Measurements from ENCODE around the gene MEA1. TPM values are rescaled to one million over a fixed set of nuclear protein-coding genes. Genes with fewer than 3 reads are reported as not detected.

MEA1 gene
- total RNA-seq, 5 donors from 2014 or later (not counting 1 experiment from before 2014, with no cell fraction given) = 20.5 to 38.7 (median 34.0) TPM

DNA sequence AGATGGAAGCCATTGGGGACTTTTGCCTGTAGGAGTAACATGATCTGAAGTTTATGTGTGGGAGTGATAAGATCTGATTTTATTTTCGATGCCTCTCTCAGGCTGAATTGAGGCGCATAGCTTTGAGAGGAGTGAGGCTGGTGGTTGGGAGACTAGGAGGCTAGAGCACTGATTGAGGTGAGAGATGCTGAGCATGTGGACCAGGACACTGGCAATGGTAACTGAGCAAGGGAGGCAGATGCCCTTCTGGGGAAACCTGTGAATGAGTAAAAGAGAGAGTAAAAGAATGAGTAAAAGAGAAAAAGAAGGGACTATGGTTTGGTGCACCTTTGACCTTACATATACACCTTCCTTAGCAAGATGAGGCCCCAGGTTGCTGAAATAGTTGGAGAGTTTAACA, 10.7 kb upstream of the MEA1 start:
- Mint-ChIP-seq H3K4me1 (peaks cover 16 to 30% (median 29%) of the 10 kb centered on the region in 3 donors), H3K36me3 (peaks cover 32% of the 10 kb centered on the region), H3K9me3 (no peaks in the 10 kb centered on the region), H3K27ac (peak overlapping the region; percentile 46 to 67), H3K27me3 (no peaks in the 10 kb centered on the region), H3K4me3 (peak overlapping the region in 2 of 3 donors; percentile 21 to 32)
- ATAC-seq (replicated peaks in 1 of 4) = no peak
- no peak overlapping the region for H3K4me3 ChIP-seq (ENCODE audit: control insufficient read depth in 1 of 2, extremely low read depth in 1 of 2, low read length in 1 of 2)
- DNase-seq = no peak
- H3K36me3 ChIP-seq (ENCODE audit: control insufficient read depth in 2 of 2, extremely low read depth in 1 of 2, insufficient read depth in 1 of 2, low read length in 1 of 2) = peaks cover 13 to 62% of the 10 kb centered on the region in 2 donors
- H3K9me3 ChIP-seq = no peaks in the 10 kb centered on the region
- ChIA-PET POLR2A (no interaction called here), CTCF (interaction anchor here in 1 of 2 donors (1.4 kb wide), 1 partner anchor 10 kb away, joined by 6 read pairs; the partner anchor contains the start of gene KLHDC3)
- peaks cover 3 to 33% of the 10 kb centered on the region in 2 experiments for H3K4me1 ChIP-seq (ENCODE audit: control insufficient read depth in 1 of 2, extremely low read depth in 1 of 2, insufficient read depth in 2 of 2, low read length in 2 of 2)
- no peak overlapping the region for H3K27ac ChIP-seq (ENCODE audit: low read length)
- H3K27me3 ChIP-seq (replicated peaks in 1 of 2; ENCODE audit: control insufficient read depth in 2 of 2, extremely low read depth in 1 of 2, insufficient read depth in 2 of 2, low read length in 1 of 2) = no peaks in the 10 kb centered on the region
- 61% methylated on average over 2 of the region's 2 CpGs for WGBS (ENCODE audit: insufficient coverage)

DNA sequence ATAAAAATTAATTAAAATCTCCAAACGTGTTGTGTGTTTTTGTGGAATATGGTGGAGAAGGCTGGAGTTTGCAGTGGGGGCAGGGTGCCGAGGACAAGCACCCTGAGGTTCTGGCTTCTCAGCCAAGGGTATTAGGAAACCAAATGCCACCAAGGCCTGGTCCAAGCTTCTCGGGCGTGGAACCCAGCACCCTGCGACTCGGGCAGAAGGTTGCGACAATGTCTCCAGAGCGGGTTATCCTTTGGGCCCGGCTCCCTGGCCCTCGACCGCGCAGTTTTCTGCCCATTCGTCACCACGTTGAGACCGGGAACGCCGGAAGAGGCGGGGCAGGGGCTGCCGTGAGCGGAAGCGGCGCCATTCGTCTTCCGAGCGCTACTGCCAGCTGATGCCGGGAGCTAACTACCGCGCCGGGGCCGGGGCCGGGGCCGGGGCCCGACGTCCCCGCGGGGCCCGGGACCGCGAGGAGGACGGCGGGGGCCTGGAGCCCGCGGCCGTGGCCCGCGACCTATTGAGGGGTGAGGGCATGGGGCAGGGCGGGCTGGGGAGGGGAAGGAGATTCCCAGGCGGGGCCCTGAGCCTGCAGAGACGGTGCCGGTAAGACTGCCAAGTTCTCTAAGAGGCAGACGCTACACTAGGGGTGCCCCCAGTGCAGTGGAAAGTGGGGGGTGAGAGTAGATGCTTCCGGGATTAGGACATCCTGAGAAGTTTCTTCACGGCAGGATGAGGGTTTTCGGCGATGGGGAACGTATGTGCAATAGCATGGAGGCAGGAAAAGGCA, 7.7 kb upstream of the MEA1 start, which contains the start of gene RRP36:
RRP36 (plus strand) TSS at position 354 of the 778 bp plus-strand sequence; CDS start at position 386, 32 bp downstream.
- POLR2A ChIA-PET = interaction anchor here (0.6 to 0.7 kb wide), 5 partner anchors 54 to 1106 kb away, joined by 4 to 8 read pairs (median 5); partner anchors contain the start of gene TMEM63B (in 1 of the 2)

GRCh38 chr6:43020847-43021246, 7.1 kb upstream of the MEA1 start:
- Mint-ChIP-seq H3K36me3 (peaks cover 33% of the 10 kb centered on the region), H3K4me3 (peak overlapping the region; percentile 86 to 96 (median 93)), H3K4me1 (peaks cover 34 to 50% (median 46%) of the 10 kb centered on the region in 3 donors), H3K27me3 (no peaks in the 10 kb centered on the region), H3K9me3 (no peaks in the 10 kb centered on the region), H3K27ac (peak overlapping the region; percentile 80 to 90)
- Histone ChIP-seq H3K4me1 (ENCODE audit: control insufficient read depth in 1 of 2, extremely low read depth in 1 of 2, insufficient read depth in 2 of 2, low read length in 2 of 2) (peaks cover 3 to 47% of the 10 kb centered on the region in 2 experiments), H3K36me3 (ENCODE audit: control insufficient read depth in 2 of 2, extremely low read depth in 1 of 2, insufficient read depth in 1 of 2, low read length in 1 of 2) (peaks cover 13 to 50% of the 10 kb centered on the region in 2 donors), H3K9me3 (no peaks in the 10 kb centered on the region), H3K27me3 (replicated peaks in 1 of 2; ENCODE audit: control insufficient read depth in 2 of 2, extremely low read depth in 1 of 2, insufficient read depth in 2 of 2, low read length in 1 of 2) (no peaks in the 10 kb centered on the region), H3K27ac (ENCODE audit: low read length) (peak overlapping the region; percentile 40), H3K4me3 (ENCODE audit: control insufficient read depth in 1 of 2, extremely low read depth in 1 of 2, low read length in 1 of 2) (peak overlapping the region; percentile 94 to 95)
- peak in 1 of 4 experiments; percentile 3 for ATAC-seq (replicated peaks in 1 of 4)
- WGBS (ENCODE audit: insufficient coverage) = no CpG with 5 or more reads among the region's 5 CpGs
- ChIA-PET CTCF (interaction anchor here in 1 of 2 donors (0.6 to 1.6 kb wide), 4 partner anchors 33 to 584 kb away, joined by 3 to 11 read pairs (median 3); partner anchors contain the start of genes CNPY3, CUL7 and PEX6), POLR2A (interaction anchor here (0.6 kb wide), 4 partner anchors 91 to 1107 kb away, joined by 4 to 8 read pairs (median 4); partner anchors contain the start of genes CNPY3 (in 1 of the 2) and TMEM63B (in 1 of the 2))
- no peak for DNase-seq

More for the DNA sequence above, 7.7 kb upstream of the MEA1 start, which contains the start of gene RRP36:
- no peaks in the 10 kb centered on the region for H3K9me3 ChIP-seq
- WGBS (ENCODE audit: insufficient coverage) = under 1% methylated on average over 53 of the region's 56 CpGs
- H3K27ac ChIP-seq (ENCODE audit: low read length) = peak within 1 kb of the TSS; percentile 54
- H3K27me3 ChIP-seq (replicated peaks in 1 of 2; ENCODE audit: control insufficient read depth in 2 of 2, extremely low read depth in 1 of 2, insufficient read depth in 2 of 2, low read length in 1 of 2) = no peaks in the 10 kb centered on the region
- CTCF ChIA-PET = interaction anchor here in 1 of 2 donors (0.6 to 1.6 kb wide), 4 partner anchors 32 to 585 kb away, joined by 3 to 11 read pairs (median 4); partner anchors contain the start of genes CNPY3 and CUL7
- Mint-ChIP-seq H3K9me3 (no peaks in the 10 kb centered on the region), H3K27me3 (no peaks in the 10 kb centered on the region), H3K4me1 (peaks cover 28 to 44% (median 40%) of the 10 kb centered on the region in 3 donors), H3K36me3 (peaks cover 36% of the 10 kb centered on the region), H3K27ac (peak within 1 kb of the TSS; percentile 84 to 92), H3K4me3 (peak within 1 kb of the TSS; percentile 93 to 98 (median 96))
- DNase-seq (peak; percentile 12 to 78 (median 56)), ATAC-seq (replicated peaks in 1 of 4) (peak; percentile 89 to 92 (median 90))
- H3K4me3 ChIP-seq (ENCODE audit: control insufficient read depth in 1 of 2, extremely low read depth in 1 of 2, low read length in 1 of 2) = peak within 1 kb of the TSS; percentile 94 to 95
- H3K36me3 ChIP-seq (ENCODE audit: control insufficient read depth in 2 of 2, extremely low read depth in 1 of 2, insufficient read depth in 1 of 2, low read length in 1 of 2) = peaks cover 17 to 56% of the 10 kb centered on the region in 2 donors
- H3K4me1 ChIP-seq (ENCODE audit: control insufficient read depth in 1 of 2, extremely low read depth in 1 of 2, insufficient read depth in 2 of 2, low read length in 2 of 2) = peaks cover 3 to 42% of the 10 kb centered on the region in 2 experiments

GRCh38 chr6:43020052-43020705, 6.4 kb upstream of the MEA1 start:
- ATAC-seq (replicated peaks in 1 of 4) (no peak), DNase-seq (no peak)
- Mint-ChIP-seq H3K4me3 (peak overlapping the region; percentile 46 to 93 (median 57)), H3K4me1 (peaks cover 35 to 55% (median 51%) of the 10 kb centered on the region in 3 donors), H3K36me3 (peaks cover 31% of the 10 kb centered on the region), H3K27me3 (no peaks in the 10 kb centered on the region), H3K9me3 (no peaks in the 10 kb centered on the region), H3K27ac (peak overlapping the region in 1 of 2 donors; percentile 74)
- H3K4me3 ChIP-seq (ENCODE audit: control insufficient read depth in 1 of 2, extremely low read depth in 1 of 2, low read length in 1 of 2) = no peak overlapping the region
- no peaks in the 10 kb centered on the region for H3K27me3 ChIP-seq (replicated peaks in 1 of 2; ENCODE audit: control insufficient read depth in 2 of 2, extremely low read depth in 1 of 2, insufficient read depth in 2 of 2, low read length in 1 of 2)
- peaks cover 3 to 52% of the 10 kb centered on the region in 2 experiments for H3K4me1 ChIP-seq (ENCODE audit: control insufficient read depth in 1 of 2, extremely low read depth in 1 of 2, insufficient read depth in 2 of 2, low read length in 2 of 2)
- H3K9me3 ChIP-seq = no peaks in the 10 kb centered on the region
- POLR2A ChIA-PET = interaction anchor here in 1 of 2 donors (0.6 kb wide), 1 partner anchor 91 kb away, joined by 4 read pairs; the partner anchor contains the start of gene CNPY3
- 100% methylated on average over 2 of the region's 3 CpGs for WGBS (ENCODE audit: insufficient coverage)
- CTCF ChIA-PET = interaction anchor here in 1 of 2 donors (0.7 kb wide), 1 partner anchor 41 kb away, joined by 3 read pairs; the partner anchor contains the start of gene PEX6
- no peak overlapping the region for H3K27ac ChIP-seq (ENCODE audit: low read length)
- H3K36me3 ChIP-seq (ENCODE audit: control insufficient read depth in 2 of 2, extremely low read depth in 1 of 2, insufficient read depth in 1 of 2, low read length in 1 of 2) = peaks cover 11 to 45% of the 10 kb centered on the region in 2 donors

- no peaks in the 10 kb centered on the region for H3K27me3 Mint-ChIP-seq
- peak overlapping the region in 1 of 3 donors; percentile 59 for H3K4me3 Mint-ChIP-seq
- ChIA-PET POLR2A (interaction anchor here (0.5 to 0.7 kb wide), 2 partner anchors 17 to 651 kb away, joined by 3 to 4 read pairs; no protein-coding TSS in a partner anchor), CTCF (no interaction called here)
- H3K4me1 Mint-ChIP-seq = peaks cover 36 to 58% (median 52%) of the 10 kb centered on the region in 3 donors
- peaks cover 10 to 34% of the 10 kb centered on the region in 2 donors for H3K36me3 ChIP-seq (ENCODE audit: control insufficient read depth in 2 of 2, extremely low read depth in 1 of 2, insufficient read depth in 1 of 2, low read length in 1 of 2)
- H3K27me3 ChIP-seq (replicated peaks in 1 of 2; ENCODE audit: control insufficient read depth in 2 of 2, extremely low read depth in 1 of 2, insufficient read depth in 2 of 2, low read length in 1 of 2) = no peaks in the 10 kb centered on the region
- peaks cover 22% of the 10 kb centered on the region for H3K36me3 Mint-ChIP-seq
- H3K9me3 Mint-ChIP-seq = no peaks in the 10 kb centered on the region
- H3K9me3 ChIP-seq = no peaks in the 10 kb centered on the region
- H3K27ac ChIP-seq (ENCODE audit: low read length) = no peak overlapping the region
- peaks cover 10 to 59% of the 10 kb centered on the region in 2 experiments for H3K4me1 ChIP-seq (ENCODE audit: control insufficient read depth in 1 of 2, extremely low read depth in 1 of 2, insufficient read depth in 2 of 2, low read length in 2 of 2)
- ATAC-seq (replicated peaks in 1 of 4) (no peak), DNase-seq (no peak)
- WGBS (ENCODE audit: insufficient coverage) = 100% methylated on average over 2 of the region's 2 CpGs
- peak overlapping the region in 1 of 2 donors; percentile 46 for H3K27ac Mint-ChIP-seq
- no peak overlapping the region for H3K4me3 ChIP-seq (ENCODE audit: control insufficient read depth in 1 of 2, extremely low read depth in 1 of 2, low read length in 1 of 2)
Measured at GRCh38 chr6:43019152-43019551, 5.4 kb upstream of the MEA1 start.

All from T-cell (primary cell).